ENCODE results near the gene NPR1. TPM values are rescaled to one million over a fixed set of nuclear protein-coding genes. Genes with fewer than 3 reads are reported as not detected.

Gene NPR1
- total RNA-seq, 1 experiment from 2014 or later: 1.1 TPM

DNA sequence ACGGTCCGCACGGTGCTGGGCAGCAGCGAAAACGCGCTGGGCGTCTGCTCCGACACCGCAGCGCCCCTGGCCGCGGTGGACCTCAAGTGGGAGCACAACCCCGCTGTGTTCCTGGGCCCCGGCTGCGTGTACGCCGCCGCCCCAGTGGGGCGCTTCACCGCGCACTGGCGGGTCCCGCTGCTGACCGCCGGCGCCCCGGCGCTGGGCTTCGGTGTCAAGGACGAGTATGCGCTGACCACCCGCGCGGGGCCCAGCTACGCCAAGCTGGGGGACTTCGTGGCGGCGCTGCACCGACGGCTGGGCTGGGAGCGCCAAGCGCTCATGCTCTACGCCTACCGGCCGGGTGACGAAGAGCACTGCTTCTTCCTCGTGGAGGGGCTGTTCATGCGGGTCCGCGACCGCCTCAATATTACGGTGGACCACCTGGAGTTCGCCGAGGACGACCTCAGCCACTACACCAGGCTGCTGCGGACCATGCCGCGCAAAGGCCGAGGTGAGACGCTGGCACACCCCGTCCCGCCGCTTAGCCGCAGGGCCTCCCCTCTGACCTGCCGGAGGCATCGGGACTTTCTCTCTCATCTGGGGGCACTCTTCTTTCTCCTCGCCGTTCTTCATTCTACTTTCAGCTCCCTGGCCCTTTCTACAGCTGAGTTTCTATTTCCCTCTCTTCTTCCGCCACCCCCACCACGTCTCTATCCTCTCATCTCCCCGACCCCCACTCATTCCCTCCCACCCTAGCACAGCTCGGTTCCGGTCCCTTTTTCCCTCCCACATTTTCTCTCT, 1.0 kb downstream of the NPR1 start:
- Histone ChIP-seq H3K36me3 (ENCODE audit: insufficient read depth, low read length, poor library complexity, severe bottlenecking) (no peaks in the 10 kb centered on the region), H3K27ac (ENCODE audit: low read depth, low read length, poor library complexity, severe bottlenecking) (no peak overlapping the region), H3K4me1 (ENCODE audit: insufficient read depth, low read length, poor library complexity, severe bottlenecking) (peaks cover 26% of the 10 kb centered on the region), H3K9me3 (ENCODE audit: low read depth, low read length, poor library complexity, severe bottlenecking) (no peaks in the 10 kb centered on the region), H3K27me3 (replicated peaks; ENCODE audit: insufficient read depth, low read depth, low read length, poor library complexity) (peaks cover 40% of the 10 kb centered on the region), H3K4me3 (ENCODE audit: low read depth, low read length, poor library complexity, severe bottlenecking) (peak overlapping the region; percentile 45)
- POLR2A ChIA-PET (ENCODE audit: low non-redundant PET): no interaction called here
- no peak for DNase-seq (ENCODE audit: low spot score)
- intact Hi-C loops (cut with micrococcal nuclease; ENCODE audit: unreplicated experiment): loop anchor here (1.0 to 2.0 kb wide), 3 partner anchors 69 to 307 kb away; partner anchors contain the start of gene RAB13
- CTCF ChIA-PET: no interaction called here
- TF ChIP-seq, protein P1, sequence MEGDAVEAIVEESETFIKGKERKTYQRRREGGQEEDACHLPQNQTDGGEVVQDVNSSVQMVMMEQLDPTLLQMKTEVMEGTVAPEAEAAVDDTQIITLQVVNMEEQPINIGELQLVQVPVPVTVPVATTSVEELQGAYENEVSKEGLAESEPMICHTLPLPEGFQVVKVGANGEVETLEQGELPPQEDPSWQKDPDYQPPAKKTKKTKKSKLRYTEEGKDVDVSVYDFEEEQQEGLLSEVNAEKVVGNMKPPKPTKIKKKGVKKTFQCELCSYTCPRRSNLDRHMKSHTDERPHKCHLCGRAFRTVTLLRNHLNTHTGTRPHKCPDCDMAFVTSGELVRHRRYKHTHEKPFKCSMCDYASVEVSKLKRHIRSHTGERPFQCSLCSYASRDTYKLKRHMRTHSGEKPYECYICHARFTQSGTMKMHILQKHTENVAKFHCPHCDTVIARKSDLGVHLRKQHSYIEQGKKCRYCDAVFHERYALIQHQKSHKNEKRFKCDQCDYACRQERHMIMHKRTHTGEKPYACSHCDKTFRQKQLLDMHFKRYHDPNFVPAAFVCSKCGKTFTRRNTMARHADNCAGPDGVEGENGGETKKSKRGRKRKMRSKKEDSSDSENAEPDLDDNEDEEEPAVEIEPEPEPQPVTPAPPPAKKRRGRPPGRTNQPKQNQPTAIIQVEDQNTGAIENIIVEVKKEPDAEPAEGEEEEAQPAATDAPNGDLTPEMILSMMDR (conservative IDR thresholded peaks at IDR 0.05; ENCODE audit: low read depth, low read length): peak; percentile 28; the same call in 1 of the 2 replicates
- TF ChIP-seq EZH2 (IDR thresholded peaks at IDR 0.05; ENCODE audit: borderline replicate concordance, low read depth, low read length, poor library complexity, severe bottlenecking): no peak
- no TSS peak for BruUV-seq (replicated peaks)

DNA sequence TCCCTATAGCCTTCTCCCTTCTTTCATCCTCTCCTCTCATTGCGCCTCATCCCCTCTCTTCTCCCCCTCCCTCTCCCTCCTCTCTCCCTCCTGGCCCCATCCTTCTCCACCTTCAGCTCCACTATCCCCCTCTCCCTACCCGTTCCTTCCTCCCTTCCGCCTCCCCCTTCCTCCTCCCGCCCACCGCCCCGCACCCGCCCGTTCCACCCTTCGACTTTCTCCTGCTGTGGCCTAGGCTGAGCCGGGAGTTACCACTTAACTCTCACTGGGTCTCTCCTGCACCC, 1.6 kb downstream of the NPR1 start:
- Histone ChIP-seq H3K4me3 (ENCODE audit: low read depth, low read length, poor library complexity, severe bottlenecking) (peak overlapping the region; percentile 45), H3K9me3 (ENCODE audit: low read depth, low read length, poor library complexity, severe bottlenecking) (no peaks in the 10 kb centered on the region), H3K36me3 (ENCODE audit: insufficient read depth, low read length, poor library complexity, severe bottlenecking) (no peaks in the 10 kb centered on the region), H3K4me1 (ENCODE audit: insufficient read depth, low read length, poor library complexity, severe bottlenecking) (peaks cover 26% of the 10 kb centered on the region), H3K27ac (ENCODE audit: low read depth, low read length, poor library complexity, severe bottlenecking) (no peak overlapping the region), H3K27me3 (replicated peaks; ENCODE audit: insufficient read depth, low read depth, low read length, poor library complexity) (peaks cover 40% of the 10 kb centered on the region)
- POLR2A ChIA-PET (ENCODE audit: low non-redundant PET): no interaction called here
- TF ChIP-seq, protein P1 (conservative IDR thresholded peaks at IDR 0.05; ENCODE audit: low read depth, low read length): no peak
- no peak for TF ChIP-seq EZH2 (IDR thresholded peaks at IDR 0.05; ENCODE audit: borderline replicate concordance, low read depth, low read length, poor library complexity, severe bottlenecking)
- CTCF ChIA-PET: no interaction called here
- no TSS peak for BruUV-seq (replicated peaks)
- no peak for DNase-seq (ENCODE audit: low spot score)
- intact Hi-C loops (cut with micrococcal nuclease; ENCODE audit: unreplicated experiment): no loop called here

DNA sequence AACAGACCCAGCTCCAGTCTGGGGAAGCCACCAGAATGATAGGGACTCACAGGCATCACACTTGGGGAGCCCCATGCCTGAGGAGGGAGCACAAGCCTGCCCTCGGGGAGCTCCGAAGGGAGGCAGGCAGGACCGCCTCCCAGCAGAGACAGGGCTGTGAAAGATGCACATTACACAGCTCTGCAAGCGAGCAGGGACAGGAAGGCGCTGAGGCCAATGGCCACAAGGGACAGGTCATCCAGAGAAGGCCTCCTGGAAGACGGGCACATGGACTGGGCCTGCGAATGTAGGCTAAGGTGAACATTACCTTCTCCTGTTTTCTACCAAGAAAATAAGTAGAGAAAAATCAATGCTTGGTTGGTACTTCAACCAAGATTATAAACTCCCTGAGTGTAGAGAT, 4.2 kb downstream of the NPR1 start:
- peaks cover 40% of the 10 kb centered on the region for H3K27me3 ChIP-seq (replicated peaks; ENCODE audit: insufficient read depth, low read depth, low read length, poor library complexity)
- BruUV-seq (replicated peaks): no TSS peak

More for the DNA sequence above, 4.2 kb downstream of the NPR1 start:
- ChIA-PET CTCF (no interaction called here), POLR2A (ENCODE audit: low non-redundant PET) (no interaction called here)
- Histone ChIP-seq H3K27ac (ENCODE audit: low read depth, low read length, poor library complexity, severe bottlenecking) (no peak overlapping the region), H3K36me3 (ENCODE audit: insufficient read depth, low read length, poor library complexity, severe bottlenecking) (no peaks in the 10 kb centered on the region), H3K4me1 (ENCODE audit: insufficient read depth, low read length, poor library complexity, severe bottlenecking) (peaks cover 23% of the 10 kb centered on the region), H3K4me3 (ENCODE audit: low read depth, low read length, poor library complexity, severe bottlenecking) (no peak overlapping the region), H3K9me3 (ENCODE audit: low read depth, low read length, poor library complexity, severe bottlenecking) (no peaks in the 10 kb centered on the region)
- no peak for DNase-seq (ENCODE audit: low spot score)
- TF ChIP-seq EZH2 (IDR thresholded peaks at IDR 0.05; ENCODE audit: borderline replicate concordance, low read depth, low read length, poor library complexity, severe bottlenecking): no peak
- TF ChIP-seq, protein P1 (conservative IDR thresholded peaks at IDR 0.05; ENCODE audit: low read depth, low read length): no peak
- intact Hi-C loops (cut with micrococcal nuclease; ENCODE audit: unreplicated experiment): no loop called here
